Amniotic epithelial cell (primary cell): ENCODE results near the gene EIF4EBP3.

Experiments
- DNase-seq: peaks from one replicate; pipeline ENCODE4 v3.0.0-alpha.2; 2010; ENCODE audit warnings: low read depth

Gene EIF4EBP3

DNA sequence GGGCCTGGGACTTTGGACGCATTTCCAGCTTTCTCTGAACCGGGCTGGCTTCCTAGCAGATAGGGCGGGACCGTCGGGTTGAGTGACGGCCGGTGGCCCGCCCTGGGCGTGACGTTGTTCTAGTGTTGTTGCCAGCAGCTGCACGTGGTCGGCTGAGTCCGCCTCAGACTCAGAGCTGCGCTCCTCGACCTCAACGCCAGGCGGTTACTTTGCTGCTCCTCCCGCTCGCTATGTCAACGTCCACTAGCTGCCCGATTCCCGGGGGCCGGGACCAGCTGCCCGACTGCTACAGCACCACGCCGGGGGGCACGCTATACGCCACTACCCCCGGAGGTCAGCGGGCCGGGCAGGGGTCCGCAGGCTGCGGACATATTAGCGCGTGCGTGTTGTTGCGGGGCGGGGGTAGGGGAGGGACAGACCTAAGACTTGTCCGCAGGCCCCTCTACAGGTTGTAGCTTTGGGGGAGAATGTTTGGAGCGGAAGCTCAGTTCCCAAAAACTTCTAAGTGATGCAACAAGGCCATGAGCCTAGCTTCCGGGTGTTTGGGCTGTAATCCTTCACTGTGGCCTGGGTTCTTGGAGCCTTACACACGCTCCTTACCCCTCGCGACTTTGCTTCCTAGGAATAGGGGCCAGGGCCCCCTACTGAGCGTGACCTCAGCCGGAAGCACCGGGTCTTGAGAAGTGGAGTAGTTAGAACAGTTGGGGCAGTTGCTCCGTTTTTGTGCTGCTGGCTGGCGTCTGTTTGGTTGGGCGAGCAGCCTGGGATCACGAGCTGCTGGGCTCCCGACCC is at the start of gene EIF4EBP3:
EIF4EBP3 (plus strand) TSS at position 155 of the 792 bp plus-strand sequence; CDS start at position 231, 76 bp downstream.
- peak; percentile 92 for DNase-seq

DNA sequence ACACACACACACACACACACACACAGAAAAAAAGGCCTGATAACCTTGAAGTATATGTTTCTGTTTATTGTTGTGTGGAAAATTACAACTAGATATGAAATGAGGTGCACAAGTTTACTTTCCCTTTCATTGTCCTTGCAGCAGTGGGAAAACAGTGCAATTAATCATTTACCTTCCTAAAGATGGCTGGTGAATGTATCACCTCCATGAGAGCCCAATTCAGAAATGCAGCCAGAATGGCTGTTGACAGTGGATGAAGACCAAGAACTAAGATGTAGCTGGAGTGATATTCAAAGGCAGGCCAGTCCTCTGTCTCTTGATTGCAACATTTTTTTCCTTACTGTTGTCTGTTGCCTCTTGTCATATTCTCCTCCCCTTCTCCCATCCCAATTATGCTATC is 49.6 kb upstream of the EIF4EBP3 start:
- no peak for DNase-seq

DNA sequence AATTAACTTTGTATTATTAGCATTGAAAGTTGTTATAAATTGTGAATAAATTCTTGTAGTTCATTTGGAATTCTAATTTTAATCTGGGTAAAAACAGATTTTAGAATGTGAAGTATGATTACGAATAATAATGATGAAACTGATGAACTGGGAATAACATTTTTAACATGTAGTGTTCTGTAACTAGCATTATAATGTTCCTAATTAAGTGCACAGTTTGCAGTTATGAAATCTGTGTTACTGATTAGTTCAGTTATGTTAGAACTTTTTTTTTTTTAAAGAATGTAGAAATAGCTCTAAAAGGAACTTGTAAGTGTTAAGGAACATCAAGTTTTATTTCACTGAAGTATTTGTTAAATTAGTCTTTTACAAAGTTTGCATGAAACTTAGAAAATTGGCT is 48.9 kb upstream of the EIF4EBP3 start:
- DNase-seq, result no peak

DNA sequence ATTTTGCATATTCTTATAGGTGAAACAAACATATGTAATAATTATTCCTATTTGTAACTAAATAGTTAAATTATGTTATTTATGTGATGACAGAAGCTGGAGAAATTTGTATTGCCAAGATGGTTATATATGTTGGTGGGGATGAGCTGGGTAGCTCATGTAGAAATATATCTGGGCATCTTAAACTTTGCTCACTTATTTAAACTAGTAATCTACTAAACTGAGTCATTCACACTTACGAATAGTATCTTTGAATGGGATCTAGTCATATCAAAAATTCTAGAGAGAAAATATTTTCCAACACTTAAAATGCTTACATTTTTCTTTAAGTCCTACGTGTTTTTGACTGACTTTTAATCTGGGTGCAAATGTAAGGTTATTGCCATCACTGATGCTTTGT is 44.6 kb upstream of the EIF4EBP3 start:
- no peak for DNase-seq

DNA sequence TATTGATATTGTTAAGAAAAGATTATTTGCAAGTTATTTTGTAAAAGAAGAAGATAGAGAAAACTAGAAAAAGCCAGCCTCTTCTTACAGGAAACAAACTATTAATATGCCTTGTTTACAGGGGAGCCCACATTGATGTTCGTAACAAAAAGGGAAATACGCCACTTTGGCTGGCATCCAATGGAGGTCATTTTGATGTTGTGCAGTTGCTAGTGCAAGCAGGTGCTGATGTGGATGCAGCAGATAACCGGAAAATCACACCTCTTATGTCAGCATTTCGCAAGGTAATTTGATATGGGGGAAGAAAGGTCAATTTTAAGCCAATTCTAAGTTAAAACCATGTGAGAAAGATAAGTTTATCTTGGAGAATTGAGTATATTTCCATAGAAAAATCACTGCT is 37.6 kb upstream of the EIF4EBP3 start:
- DNase-seq, result no peak

DNA sequence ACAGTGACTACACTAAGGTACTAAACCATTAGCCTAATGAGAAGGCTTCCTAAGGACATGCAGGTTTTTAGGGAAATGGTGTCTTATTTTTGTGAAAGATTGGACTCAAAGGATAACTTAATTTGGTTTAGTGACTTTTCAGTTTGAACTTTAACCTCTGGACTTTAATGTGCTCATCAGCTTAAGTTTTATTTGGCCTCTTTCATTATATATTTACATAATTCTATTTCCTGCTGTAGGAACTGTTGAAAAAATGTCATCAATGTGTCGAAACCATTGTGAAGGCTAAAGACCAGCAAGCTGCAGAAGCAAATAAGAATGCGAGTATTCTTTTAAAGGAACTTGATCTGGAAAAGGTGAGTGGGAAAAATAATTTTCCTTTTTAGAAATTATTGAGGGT is 34.3 kb upstream of the EIF4EBP3 start:
- DNase-seq, result no peak

DNA sequence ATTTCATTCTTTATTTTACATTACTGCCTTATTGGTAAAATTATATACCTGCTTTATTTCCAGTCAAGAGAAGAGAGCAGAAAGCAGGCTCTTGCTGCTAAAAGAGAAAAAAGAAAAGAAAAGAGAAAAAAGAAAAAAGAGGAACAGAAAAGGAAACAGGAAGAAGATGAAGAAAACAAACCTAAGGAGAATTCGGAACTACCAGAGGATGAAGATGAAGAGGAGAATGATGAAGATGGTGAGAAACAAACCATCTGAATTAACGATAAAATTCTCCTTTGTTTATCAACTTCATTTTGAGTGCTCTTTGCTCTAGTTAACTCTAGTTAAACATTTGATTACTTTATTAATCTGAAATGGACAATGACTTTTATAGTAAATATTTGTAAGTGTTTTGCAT is 23.5 kb upstream of the EIF4EBP3 start:
- no peak for DNase-seq

DNA sequence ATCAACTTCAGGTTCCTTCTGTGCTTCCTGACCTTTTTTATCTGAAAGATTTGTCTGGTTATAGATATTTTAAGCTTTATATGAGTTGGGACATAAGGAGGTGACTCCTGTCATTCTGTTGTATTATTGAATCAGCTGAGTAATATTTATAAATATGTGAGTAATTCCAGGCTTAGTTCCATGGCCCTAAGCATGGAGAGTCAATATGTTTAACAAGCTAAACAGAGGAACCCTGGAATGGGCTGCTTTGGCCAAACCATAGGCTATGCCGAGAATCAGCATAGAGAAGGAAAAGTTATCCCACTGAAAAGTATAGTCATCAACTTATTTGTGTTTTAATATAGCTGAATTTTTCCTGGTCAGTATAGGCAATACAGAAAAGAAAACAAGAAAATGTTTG is 7.2 kb upstream of the EIF4EBP3 start:
- no peak for DNase-seq

DNA sequence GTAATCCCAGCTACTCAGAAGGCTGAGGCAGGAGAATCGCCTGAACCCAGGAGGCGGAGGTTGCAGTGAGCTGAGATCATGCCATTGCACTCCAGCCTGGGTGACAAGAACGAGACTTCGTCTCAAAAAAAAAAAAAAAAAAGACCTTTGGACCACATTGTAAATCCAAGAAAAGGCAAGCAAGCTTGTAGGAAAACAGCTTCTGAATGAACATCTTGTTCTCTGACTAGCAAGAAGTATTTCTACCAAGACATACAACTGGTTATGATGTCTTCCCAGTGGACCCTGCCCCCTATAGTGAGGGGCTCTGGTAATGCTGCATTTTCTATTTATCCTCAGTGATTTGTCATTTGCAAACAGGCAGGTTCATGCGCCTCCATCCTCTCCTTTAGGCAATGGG is 4.5 kb upstream of the EIF4EBP3 start:
- DNase-seq, result no peak

DNA sequence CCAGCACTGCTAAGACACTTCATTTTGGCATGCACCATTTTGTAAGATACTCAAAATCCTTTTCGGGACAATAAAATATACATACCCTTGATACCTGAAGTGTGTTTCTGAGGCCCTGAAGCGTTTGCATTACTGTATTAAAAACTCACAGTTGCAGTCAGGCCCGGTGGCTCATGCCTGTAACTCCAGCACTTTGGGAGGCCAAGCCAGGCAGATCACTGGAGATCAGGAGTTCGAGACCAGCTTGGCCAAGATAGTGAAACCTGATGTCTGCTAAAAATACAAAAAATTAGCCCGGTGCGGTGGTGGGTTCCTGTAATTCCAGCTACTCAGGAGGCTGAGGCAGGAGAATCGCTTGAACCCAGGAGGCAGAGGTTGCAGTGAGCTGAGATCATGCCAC is 2.5 kb upstream of the EIF4EBP3 start:
- no peak for DNase-seq

DNA sequence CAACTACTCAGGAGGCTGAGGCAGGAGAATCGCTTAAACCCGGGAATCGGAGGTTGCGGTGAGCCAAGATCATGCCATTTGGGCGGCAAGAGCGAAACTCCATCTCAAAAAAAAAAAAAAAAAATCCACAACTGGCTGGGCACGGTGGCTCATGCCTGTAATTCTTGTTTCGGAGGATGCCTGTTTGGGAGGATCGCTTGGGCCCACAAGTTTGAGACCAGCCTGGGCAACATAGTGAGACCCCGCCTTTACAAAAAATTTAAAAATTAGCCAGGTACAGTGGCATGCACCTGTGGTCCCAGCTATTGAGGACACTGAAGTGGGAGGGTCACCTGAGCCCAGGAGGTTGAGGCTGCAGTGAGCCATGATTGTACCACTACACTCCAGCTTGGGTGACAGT is 1.9 kb upstream of the EIF4EBP3 start:
- DNase-seq, result no peak

DNA sequence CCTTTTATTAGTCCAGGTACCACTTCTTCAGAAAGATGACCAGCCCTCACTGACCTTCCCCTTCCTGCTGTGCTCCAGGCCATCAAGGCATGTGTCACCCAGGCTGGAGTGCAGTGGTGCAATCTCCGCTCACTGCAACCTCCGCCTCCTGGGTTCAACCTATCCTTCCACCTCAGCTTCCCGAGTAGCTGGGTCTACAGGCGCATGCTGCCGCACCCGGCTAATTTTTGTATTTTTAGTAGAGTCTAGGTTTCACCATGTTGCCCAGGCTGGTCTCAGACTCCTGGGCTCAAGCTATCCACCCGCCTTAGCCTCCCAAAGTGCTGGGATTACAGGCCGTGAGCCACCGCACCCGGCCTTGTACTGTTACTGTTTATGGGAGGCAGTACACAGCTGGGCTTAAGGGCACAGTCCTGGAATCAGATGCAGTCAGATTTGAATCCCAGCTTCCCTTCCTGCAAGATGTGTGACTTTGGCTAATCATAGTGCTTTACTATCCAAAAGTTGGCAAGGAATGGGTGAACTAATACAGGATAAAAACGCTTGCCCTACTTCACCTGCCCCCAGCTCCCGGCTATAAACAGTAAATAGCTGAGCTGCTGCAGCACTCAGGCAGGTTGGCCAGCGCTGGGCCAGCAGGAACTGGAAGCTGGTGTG is 483 bp upstream of the EIF4EBP3 start:
- DNase-seq, result no peak

DNA sequence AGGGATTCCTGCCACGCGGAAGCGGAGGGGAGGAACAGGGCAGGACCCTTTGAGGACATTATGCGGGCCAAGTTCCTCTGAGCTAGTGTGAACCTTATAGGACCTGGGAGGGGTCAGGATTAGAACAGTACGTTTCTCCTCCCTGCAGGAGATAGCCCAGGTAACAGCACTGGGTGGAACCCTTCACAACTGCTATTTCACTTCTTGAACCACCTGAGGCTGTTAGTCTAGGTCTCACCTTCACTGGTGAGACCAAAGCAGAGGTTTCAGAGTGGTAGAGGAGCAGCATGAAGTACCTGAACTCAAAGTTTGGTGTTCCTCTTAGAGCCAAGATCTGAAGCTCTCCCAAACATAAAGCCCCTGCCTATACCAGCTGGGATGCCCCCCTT is 832 bp downstream of the EIF4EBP3 start:
- no peak for DNase-seq

DNA sequence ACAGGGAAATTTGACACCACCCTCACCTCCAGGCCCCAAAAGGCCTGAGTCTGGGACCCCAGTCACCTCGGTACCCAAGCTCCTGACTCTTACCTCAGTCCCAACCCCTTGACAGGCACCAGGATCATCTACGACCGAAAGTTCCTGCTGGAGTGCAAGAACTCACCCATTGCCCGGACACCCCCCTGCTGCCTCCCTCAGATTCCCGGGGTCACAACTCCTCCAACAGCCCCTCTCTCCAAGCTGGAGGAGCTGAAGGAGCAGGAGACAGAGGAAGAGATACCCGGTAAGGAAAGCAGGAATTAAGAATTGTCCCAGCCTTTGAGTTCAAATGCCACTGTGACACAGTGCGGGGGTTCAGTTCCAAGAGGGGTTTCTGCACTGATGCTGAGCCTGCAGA is 1.3 kb downstream of the EIF4EBP3 start:
- no peak for DNase-seq

DNA sequence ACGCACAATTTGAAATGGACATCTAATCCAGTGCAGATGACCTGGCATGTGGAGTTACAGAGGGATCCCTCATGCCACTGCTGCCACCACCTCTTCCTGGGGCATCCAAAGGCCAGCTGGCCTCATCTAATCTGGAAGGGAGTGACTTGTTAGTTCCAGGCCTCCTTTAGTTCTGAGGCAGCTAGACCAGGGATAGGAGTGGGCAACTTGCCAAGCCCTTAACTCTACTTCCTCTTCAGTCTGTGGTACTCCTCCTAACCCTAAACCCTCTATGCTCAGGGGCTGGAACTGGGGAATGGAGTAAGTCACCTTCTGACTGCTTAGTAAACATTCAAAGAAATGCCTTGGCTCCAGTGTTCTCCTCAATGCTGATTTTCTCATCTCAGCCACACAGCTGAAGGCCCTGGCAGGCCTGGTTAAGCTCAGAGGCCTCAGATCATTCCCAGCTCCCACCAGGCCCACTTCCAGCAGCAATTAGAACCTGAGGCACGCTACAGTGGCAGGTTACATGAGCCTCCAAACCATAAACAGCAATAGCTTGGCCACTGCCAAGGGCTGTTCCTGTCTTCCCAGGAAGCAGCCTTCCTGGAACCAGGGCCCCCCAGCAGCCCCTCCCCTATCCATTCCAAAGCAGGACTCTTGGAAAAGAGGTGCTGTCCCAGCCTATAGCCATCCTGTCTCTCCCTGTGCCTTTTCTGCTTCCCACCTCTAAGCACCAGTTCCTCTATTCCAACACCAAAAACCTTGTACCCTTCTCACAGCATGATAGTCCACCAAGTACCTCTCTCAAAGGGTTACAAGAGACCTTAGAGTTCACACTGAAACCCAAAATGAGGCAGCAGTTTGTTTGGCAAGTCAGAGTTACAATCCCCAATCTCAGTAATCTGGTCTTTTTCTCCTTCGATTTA is 2.0 kb downstream of the EIF4EBP3 start:
- peak; percentile 53 for DNase-seq

DNA sequence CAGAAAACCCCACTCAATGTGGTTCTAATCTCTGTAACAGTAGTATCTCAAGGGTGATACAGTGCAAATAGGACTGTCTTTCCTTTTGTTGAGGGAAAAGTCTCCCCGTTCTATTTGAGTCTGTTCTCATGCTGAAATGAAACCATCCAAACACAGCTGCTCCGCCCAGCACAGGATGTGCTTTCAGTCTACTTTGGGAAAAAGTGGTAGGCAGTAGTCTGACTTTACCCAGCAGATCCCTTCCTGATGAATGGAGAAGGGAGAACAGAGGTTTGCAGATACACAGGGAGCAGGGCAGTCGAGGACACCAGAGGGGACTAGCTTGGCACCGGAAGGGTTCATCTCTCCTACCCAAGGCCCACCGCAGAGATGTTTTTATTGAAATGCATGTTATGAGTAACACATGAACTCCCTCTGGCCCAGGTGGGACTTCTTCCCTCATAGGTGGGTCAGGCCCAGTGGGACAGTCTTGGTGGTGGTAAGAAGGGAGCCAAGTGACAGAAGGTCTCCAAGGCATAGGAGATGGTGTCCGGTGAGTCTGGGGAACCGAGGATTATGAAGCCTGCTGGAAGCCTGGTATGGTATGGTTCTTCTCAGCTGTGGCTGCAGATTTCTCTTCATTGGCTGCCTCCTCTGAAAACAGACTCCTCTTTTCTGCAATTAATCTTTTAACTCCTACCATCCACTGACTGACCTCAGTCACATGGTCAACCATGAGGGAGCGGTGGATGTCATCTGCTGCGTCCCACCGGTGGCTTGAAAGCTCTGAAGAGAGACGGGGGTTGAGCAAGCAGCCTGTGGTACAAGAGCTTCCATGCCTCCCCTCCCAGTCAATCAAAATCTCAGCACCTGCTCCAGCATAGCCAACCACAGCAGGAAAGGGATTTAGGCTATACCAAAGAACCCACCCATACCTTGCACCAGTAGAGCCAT is 3.0 kb downstream of the EIF4EBP3 start:
- DNase-seq, result no peak

DNA sequence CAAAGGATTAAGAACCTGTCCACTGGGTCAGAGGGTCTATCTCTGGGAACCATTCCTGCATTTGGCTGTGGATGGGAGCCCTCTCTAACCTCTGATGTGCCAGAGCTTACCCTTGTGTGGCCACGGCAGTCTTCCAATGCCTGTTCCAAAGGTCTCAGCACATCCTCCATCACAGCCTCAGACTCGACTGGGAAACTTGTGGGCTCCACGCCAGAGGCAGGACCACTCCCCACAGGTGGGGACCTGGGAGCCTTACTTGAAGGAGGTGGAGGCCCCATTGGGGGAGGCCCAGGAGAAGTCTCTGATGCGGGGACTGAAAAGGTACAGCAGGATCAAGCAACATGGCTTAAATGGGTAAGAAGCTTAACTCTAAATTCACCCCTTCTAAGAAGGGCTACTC is 4.4 kb downstream of the EIF4EBP3 start:
- no peak for DNase-seq

DNA sequence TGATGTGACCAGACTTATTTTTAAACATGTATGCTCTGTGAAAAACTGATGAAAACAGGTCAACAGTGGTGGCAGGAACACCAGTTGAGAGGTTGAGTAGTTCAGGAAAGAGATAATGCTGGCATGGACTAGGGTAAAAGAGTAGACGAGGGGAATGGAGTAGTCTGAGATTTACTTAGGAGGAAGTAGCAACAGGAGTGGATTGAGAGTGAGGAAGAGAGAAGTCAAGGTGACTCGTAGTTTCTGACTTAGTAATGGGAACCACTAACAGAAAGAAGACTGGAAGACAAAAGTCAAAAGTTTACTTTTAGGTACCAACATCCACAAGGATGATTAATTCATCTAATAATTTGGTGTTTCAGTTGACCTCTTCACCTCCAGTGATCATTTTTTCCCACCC is 6.2 kb downstream of the EIF4EBP3 start:
- DNase-seq, result no peak

DNA sequence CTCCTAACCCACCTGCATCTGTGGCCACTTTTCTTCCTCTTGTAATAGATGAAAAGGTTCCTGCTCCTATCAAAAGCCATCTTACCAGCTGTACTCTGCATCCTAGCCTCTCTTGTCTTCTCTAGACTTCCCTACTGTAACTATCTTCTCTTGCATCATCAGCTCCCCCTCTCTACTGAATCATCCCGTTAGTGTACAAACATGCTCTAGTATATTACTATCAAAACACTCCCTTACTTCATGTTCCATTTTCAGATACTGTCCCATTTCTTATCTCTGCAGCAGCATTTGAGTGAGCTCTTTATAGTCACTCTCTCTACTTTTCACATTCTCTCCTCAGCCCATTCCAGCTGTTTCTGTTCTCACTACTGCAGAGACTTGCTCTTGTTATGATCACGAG is 7.0 kb downstream of the EIF4EBP3 start:
- DNase-seq, result peak; percentile 87

DNA sequence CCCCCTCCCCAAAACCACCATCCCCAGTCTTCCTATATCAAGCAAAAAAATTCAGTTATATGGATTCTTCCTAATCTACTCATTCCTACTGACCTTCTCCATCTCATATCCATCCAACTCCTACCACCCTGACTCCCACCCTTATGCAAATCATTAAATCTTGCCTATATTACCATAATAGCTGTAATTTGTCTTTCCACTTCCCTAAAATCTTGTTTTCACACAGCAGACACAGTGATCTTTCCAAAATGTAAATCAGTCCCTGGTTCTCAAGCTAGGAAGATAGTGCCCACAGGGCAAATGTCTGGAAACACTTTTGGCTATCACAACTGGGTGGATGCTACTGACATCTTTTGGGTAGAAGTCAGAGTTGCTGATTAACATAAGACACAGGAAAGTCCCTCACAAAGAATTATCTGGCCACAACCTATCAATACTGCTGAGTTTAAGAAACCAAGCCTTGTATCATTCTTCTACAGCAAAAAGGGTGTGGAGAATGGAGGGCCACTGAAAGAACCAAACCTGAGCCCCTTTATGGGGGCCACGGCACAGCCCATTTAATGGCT is 8.4 kb downstream of the EIF4EBP3 start:
- no peak for DNase-seq

DNA sequence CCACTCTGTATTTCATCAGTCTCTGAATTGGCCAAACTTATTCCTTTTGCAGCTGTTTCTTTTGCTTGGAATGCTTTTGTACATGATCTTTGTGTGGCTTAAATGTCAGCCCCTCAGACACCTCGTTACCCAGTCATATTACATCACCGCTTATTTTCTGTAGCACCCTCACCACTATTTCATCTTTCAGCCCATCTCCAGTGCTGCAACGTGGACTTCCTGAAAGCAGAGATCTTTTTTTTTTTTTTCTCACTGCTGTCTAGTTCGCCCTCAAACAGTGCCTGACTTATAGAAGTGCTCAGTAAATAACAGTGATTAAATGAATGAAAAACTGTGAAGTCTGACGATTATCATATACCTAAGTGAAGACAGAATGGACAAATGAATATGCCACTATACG is 9.0 kb downstream of the EIF4EBP3 start:
- DNase-seq, result peak; percentile 40
